GM12872 (cell line): ENCODE measurements around the gene CD3G.

Experiments used
- TF ChIP-seq, protein P1 (sequence below): IDR thresholded peaks from 3 replicates; pipeline ENCODE4 v1.5.1; 2011; ENCODE audit warnings: low read depth, mild to moderate bottlenecking, low read length, moderate library complexity; ENCODE audit not compliant: insufficient read depth

The CD3G gene

GRCh38 chr11:118382954-118383353 lies 38.8 kb downstream of the CD3G start:
- TF ChIP-seq, protein P1, sequence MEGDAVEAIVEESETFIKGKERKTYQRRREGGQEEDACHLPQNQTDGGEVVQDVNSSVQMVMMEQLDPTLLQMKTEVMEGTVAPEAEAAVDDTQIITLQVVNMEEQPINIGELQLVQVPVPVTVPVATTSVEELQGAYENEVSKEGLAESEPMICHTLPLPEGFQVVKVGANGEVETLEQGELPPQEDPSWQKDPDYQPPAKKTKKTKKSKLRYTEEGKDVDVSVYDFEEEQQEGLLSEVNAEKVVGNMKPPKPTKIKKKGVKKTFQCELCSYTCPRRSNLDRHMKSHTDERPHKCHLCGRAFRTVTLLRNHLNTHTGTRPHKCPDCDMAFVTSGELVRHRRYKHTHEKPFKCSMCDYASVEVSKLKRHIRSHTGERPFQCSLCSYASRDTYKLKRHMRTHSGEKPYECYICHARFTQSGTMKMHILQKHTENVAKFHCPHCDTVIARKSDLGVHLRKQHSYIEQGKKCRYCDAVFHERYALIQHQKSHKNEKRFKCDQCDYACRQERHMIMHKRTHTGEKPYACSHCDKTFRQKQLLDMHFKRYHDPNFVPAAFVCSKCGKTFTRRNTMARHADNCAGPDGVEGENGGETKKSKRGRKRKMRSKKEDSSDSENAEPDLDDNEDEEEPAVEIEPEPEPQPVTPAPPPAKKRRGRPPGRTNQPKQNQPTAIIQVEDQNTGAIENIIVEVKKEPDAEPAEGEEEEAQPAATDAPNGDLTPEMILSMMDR, result no peak

GRCh38 chr11:118383657-118384056 lies 39.5 kb downstream of the CD3G start:
- TF ChIP-seq, protein P1, result no peak

- TF ChIP-seq, protein P1, result no peak
Observed at GRCh38 chr11:118396097-118396501, 52.0 kb downstream of the CD3G start.

DNA sequence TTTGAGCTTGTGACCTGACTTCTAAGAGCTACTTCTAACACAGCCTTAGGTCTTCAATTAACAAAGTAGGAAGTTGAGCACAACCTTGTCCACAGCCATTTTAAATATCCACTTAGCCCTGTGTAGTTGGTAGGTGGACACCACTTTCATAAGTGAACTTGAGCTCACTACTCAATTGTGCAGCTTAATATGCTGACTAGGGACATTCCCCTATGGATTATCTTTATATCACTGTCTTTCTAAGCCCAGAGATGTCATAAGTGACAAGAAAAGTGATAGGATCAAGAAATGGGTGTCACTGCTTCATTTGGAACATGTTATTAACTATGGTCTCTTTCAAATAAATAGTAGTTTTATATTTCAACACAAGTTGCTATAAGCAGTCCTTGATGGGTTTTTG lies 53.3 kb downstream of the CD3G start:
- TF ChIP-seq, protein P1, result no peak

DNA sequence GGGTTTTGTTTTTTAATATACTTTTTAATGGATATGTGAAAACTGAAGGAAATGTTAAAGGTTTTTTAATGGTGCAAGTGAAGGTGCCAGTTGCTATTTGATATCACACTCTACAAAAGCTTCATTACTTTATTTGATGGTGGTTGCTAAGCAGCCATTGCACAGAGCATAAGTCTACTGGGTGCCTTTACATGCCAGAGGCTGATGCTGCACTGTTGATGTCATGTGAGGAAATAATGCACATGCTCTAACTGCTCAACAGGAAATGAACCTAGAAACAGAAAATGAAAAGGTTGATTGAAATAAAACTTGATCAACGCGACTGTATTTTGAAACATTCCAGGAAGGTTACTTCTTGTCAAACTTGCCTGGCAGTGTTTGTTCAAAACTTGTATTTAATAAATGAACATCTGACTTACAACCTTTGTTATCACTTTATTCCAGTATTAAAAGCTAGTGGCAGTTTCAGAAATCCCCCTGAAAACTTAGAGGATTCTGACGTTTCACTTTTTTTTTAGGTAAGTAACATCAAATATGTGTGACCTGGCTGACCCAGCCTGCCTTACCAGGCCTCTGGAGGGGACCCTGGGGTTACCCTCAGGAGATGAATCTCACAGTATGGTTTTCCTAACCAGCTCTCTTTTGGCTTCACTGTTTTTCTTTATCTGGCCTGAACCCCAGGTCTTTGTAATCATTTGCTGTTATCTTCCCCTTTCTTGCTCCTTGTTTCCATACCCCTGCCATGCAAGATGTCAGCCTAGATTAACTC lies 54.8 kb downstream of the CD3G start:
- TF ChIP-seq, protein P1, result no peak

DNA sequence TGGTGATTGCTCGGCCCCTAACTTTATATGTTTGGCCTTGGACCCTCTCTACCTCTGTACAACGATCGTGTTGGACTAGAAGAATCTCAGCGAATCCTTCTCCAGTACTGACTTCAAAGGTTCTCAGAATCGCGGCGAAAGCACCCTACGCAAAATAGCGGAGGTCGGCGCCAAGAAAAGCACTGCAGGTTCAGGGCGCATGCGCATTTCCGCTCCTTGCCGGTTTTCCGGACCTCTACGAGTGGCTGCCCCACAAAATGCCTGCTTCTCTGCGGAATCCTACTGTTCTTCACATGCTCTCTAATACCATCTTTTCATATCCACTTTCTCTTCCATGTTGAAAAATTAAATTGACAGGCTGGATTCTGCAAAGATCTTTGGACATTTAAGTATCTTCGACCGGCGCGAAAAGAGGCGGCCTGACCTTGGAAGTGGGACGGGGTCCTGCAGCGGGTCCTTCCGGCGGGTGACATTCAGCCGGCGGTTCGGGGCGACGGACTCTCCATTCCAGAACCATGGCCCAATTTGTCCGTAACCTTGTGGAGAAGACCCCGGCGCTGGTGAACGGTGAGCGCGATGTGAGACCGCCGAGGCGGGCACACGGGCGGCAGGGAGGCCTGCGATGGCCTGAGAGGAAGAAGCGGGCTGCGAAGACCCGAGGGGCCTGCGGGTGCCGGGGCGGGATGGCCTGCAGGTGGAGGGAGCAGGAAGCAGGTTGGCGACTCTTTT lies 57.2 kb downstream of the CD3G start, which contains the start of gene ATP5MG:
TSS of gene ATP5MG (plus strand) at position 456 of the 729 bp plus-strand sequence. CDS start at position 516, 60 bp downstream.
- TF ChIP-seq, protein P1, result no peak

DNA sequence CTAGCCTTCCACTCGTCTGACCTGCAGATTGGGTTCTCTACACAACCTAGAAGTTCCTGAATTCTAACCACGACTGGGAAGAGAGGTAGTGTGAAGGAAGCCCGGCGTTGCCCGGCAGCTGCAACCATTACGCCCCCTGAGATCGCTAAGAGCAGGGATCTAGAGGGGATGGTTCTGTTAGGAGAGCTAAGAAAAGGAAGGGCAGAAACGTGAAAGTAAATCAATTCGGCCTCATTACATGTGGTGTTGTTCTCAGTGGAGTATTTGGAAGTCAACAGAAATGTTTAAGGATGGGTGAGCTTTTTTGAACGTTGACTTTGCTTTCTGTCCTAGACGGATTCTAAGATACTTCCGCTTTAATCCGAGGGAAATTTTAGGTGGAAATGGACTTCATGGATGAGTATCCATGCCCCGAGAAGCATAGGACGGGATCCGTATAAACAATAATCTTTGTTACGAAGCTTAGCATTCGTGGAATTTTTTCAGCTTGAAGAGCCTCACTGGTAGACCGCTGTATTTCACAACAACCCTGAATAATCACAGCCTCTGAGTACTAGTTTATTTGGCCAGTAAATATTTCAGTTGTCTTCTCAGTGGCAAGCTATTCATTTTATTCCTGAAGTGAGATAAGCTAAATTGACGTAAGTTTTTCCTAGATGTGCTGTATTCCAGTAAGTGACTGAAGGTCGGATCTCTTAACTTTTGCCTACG lies 57.9 kb downstream of the CD3G start:
- TF ChIP-seq, protein P1, result no peak; the same call in 2 of the 3 replicates
